Neural progenitor cell (in vitro differentiated cells): ENCODE data around the gene TMEM14A. TPM values are rescaled to one million over a fixed set of nuclear protein-coding genes. Genes with fewer than 3 reads are reported as not detected.
A peak's percentile ranks its signal among the peaks of the same experiment; 100 is the strongest.
"Not testable (repeated sequence)": the region's sequence is repeated elsewhere in the genome, so short reads cannot be mapped to it uniquely, and the experiment has no call there.

Experiments
- DNase-seq: peaks from one replicate; pipeline ENCODE4 v3.0.0-alpha.2; 2016; ENCODE audit warnings: low spot score
- H2AFZ ChIP-seq: fragments of 200-600 bp; sonication (generic); replicated peaks from 2 replicates; pipeline ENCODE4 v1.6.1; 2016; ENCODE audit warnings: antibody characterized with exemption
- H3F3A ChIP-seq: fragments of 200-600 bp; sonication (generic); 2 replicates; pipeline ENCODE4 v1.6.1; 2016; ENCODE audit warnings: antibody characterized with exemption, low read depth
- H3K27ac ChIP-seq: fragments of 200-600 bp; sonication (generic); 2 replicates; pipeline ENCODE4 v1.5.1; 2016; ENCODE audit warnings: mild to moderate bottlenecking
- H3K27me3 ChIP-seq: fragments of 200-600 bp; sonication (generic); 2 replicates; pipeline ENCODE4 v1.6.1; 2016; ENCODE audit warnings: mild to moderate bottlenecking, moderate library complexity
- H3K36me3 ChIP-seq: fragments of 200-600 bp; sonication (generic); 2 replicates; pipeline ENCODE4 v1.5.1; 2016
- H3K4me1 ChIP-seq: fragments of 200-600 bp; sonication (generic); 2 replicates; pipeline ENCODE4 v1.6.1; 2016; ENCODE audit warnings: mixed run types
- H3K4me2 ChIP-seq: fragments of 200-600 bp; sonication (generic); 2 replicates; pipeline ENCODE4 v1.6.1; 2016
- H3K4me3 ChIP-seq: fragments of 200-600 bp; sonication (generic); 2 replicates; pipeline ENCODE4 v1.5.1; 2016
- H3K79me2 ChIP-seq: fragments of 200-600 bp; sonication (generic); 2 replicates; pipeline ENCODE4 v1.6.1; 2016; ENCODE audit warnings: low read depth
- H3K9ac ChIP-seq: fragments of 200-600 bp; sonication (generic); 2 replicates; pipeline ENCODE4 v1.6.1; 2016
- H3K9me3 ChIP-seq: fragments of 200-600 bp; sonication (generic); 2 replicates; pipeline ENCODE4 v1.5.1; 2016; ENCODE audit warnings: low read depth
- H4K20me1 ChIP-seq: fragments of 200-600 bp; sonication (generic); 2 replicates; pipeline ENCODE4 v1.6.1; 2016; ENCODE audit warnings: low read depth
- H3K27ac Mint-ChIP-seq: 3 replicates; pipeline ENCODE4 v1.8.0; 2021; ENCODE audit warnings: mixed read lengths
- H3K27me3 Mint-ChIP-seq: 2 replicates; pipeline ENCODE4 v1.8.0; 2022; ENCODE audit warnings: low read depth, mild to moderate bottlenecking, inconsistent platforms, moderate library complexity, mixed read lengths; ENCODE audit not compliant: insufficient read depth
- H3K36me3 Mint-ChIP-seq: 3 replicates; pipeline ENCODE4 v1.8.0; 2021; ENCODE audit warnings: mixed read lengths
- H3K4me1 Mint-ChIP-seq: 3 replicates; pipeline ENCODE4 v1.8.0; 2021; ENCODE audit warnings: mixed read lengths
- H3K4me3 Mint-ChIP-seq: 3 replicates; pipeline ENCODE4 v1.8.0; 2021; ENCODE audit warnings: mild to moderate bottlenecking, moderate library complexity, mixed read lengths
- H3K9me3 Mint-ChIP-seq: 3 replicates; pipeline ENCODE4 v1.8.0; 2020; ENCODE audit warnings: mixed read lengths
- EZH2 ChIP-seq: fragments of 200-600 bp; sonication (generic); IDR thresholded peaks from 2 replicates; pipeline ENCODE4 v1.6.1; 2017; ENCODE audit warnings: antibody characterized with exemption, mild to moderate bottlenecking, moderate library complexity
- EZH2phosphoT487 ChIP-seq: fragments of 200-600 bp; sonication (generic); IDR thresholded peaks from 2 replicates; pipeline ENCODE4 v1.6.1; 2017; ENCODE audit warnings: antibody characterized with exemption
- total RNA-seq: library from RNA; depleted of rRNA; stranded (reverse); fragments of >200 nt; gene quantifications from 2 replicates; pipeline ENCODE4 v1.2.3, GENCODE V29; 2015; ENCODE audit warnings: low replicate concordance
- TF ChIP-seq, protein P1 (sequence below): fragments of 200-600 bp; sonication (generic); IDR thresholded peaks from 2 replicates; pipeline ENCODE4 v1.5.1; 2017; ENCODE audit warnings: antibody characterized with exemption, mild to moderate bottlenecking

Gene TMEM14A
- total RNA-seq, 1 donor from 2014 or later: 33.7 TPM

DNA sequence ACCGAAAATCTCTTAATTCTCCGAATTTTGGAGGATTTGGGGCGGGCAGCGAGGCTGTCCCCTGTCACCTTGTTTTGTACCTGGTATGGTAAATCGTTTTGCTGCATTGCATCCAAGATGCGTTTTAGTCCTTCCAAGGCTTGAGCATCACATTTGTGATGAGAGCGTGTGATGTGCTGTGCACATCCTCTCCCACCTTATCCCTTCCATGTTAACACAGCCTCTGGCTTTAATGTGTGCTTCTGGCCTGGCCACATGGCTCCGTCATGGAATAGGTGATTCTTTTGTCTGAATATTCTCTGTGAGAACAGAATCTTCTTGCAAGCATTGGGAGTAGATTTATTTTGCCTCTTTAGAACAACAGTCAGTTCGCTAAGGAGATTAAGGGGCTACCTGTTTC is 763 bp downstream of the TMEM14A start:
- peaks cover 20% of the 10 kb centered on the region for H3K4me1 ChIP-seq
- no peak overlapping the region for H3K27ac Mint-ChIP-seq
- peaks cover 18% of the 10 kb centered on the region for H3K36me3 Mint-ChIP-seq
- H3K9me3 Mint-ChIP-seq: no peaks in the 10 kb centered on the region
- peak overlapping the region; percentile 86 for H3K4me3 ChIP-seq
- no peak for DNase-seq
- H3K4me2 ChIP-seq: peak overlapping the region; percentile 97
- peak overlapping the region; percentile 92 for H3K4me3 Mint-ChIP-seq
- peaks cover 10% of the 10 kb centered on the region for H3K27me3 ChIP-seq
- H3K27ac ChIP-seq: no peak overlapping the region
- H3K9me3 ChIP-seq: no peaks in the 10 kb centered on the region
- peaks cover 17% of the 10 kb centered on the region for H3K4me1 Mint-ChIP-seq
- H3K36me3 ChIP-seq: no peaks in the 10 kb centered on the region
- H3K27me3 Mint-ChIP-seq: no peaks in the 10 kb centered on the region
- peaks cover 10% of the 10 kb centered on the region for H3F3A ChIP-seq
- H4K20me1 ChIP-seq: no peaks in the 10 kb centered on the region
- H3K9ac ChIP-seq: no peak overlapping the region
- peaks cover 8% of the 10 kb centered on the region for H3K79me2 ChIP-seq
- TF ChIP-seq EZH2: no peak
- TF ChIP-seq EZH2phosphoT487: no peak
- TF ChIP-seq, protein P1, sequence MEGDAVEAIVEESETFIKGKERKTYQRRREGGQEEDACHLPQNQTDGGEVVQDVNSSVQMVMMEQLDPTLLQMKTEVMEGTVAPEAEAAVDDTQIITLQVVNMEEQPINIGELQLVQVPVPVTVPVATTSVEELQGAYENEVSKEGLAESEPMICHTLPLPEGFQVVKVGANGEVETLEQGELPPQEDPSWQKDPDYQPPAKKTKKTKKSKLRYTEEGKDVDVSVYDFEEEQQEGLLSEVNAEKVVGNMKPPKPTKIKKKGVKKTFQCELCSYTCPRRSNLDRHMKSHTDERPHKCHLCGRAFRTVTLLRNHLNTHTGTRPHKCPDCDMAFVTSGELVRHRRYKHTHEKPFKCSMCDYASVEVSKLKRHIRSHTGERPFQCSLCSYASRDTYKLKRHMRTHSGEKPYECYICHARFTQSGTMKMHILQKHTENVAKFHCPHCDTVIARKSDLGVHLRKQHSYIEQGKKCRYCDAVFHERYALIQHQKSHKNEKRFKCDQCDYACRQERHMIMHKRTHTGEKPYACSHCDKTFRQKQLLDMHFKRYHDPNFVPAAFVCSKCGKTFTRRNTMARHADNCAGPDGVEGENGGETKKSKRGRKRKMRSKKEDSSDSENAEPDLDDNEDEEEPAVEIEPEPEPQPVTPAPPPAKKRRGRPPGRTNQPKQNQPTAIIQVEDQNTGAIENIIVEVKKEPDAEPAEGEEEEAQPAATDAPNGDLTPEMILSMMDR: no peak
- H2AFZ ChIP-seq: peak overlapping the region; percentile 96

DNA sequence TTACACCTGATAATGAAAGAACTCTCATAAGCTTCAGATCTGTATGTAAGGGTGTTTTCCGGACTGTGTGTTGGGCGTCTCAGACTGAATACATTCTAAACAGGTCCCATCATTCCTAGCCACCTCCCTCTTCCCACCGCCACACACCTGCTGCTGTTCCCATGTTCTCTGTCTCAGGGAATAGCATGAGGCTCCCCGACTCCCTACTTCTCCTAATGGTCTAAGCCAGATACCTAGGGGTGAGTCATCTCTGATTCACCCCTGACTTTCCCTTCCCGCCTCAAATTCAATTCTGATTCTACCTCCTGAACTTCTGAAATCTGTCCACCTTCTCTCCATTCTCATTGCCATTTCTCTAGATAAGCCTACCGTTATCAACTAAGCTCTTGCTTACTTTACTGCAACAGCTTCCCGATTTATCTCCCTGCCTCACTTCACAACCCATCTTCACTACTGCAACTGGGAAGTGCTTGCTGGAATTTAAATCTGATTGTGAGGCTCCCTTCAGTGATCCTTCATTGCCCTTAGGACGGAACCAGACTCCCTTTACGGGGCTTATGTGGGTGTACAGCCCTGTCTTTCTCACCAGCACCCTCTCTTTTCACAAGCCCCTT is 1.6 kb downstream of the TMEM14A start:
- peaks cover 10% of the 10 kb centered on the region for H3K27me3 ChIP-seq
- H3F3A ChIP-seq: peaks cover 10% of the 10 kb centered on the region
- no peak overlapping the region for H3K27ac Mint-ChIP-seq
- H3K9me3 ChIP-seq: no peaks in the 10 kb centered on the region
- DNase-seq: no peak
- H3K4me1 Mint-ChIP-seq: peaks cover 11% of the 10 kb centered on the region
- H3K27me3 Mint-ChIP-seq: no peaks in the 10 kb centered on the region
- no peak overlapping the region for H2AFZ ChIP-seq
- TF ChIP-seq EZH2phosphoT487 (no peak), EZH2 (no peak)
- no peaks in the 10 kb centered on the region for H3K9me3 Mint-ChIP-seq
- no peak overlapping the region for H3K4me3 ChIP-seq
- H3K4me1 ChIP-seq: peaks cover 20% of the 10 kb centered on the region
- no peaks in the 10 kb centered on the region for H3K36me3 ChIP-seq
- H3K79me2 ChIP-seq: peaks cover 8% of the 10 kb centered on the region
- no peak overlapping the region for H3K4me2 ChIP-seq
- H3K9ac ChIP-seq: no peak overlapping the region
- H4K20me1 ChIP-seq: no peaks in the 10 kb centered on the region
- peaks cover 14% of the 10 kb centered on the region for H3K36me3 Mint-ChIP-seq
- H3K4me3 Mint-ChIP-seq: peak overlapping the region; percentile 92
- no peak overlapping the region for H3K27ac ChIP-seq

DNA sequence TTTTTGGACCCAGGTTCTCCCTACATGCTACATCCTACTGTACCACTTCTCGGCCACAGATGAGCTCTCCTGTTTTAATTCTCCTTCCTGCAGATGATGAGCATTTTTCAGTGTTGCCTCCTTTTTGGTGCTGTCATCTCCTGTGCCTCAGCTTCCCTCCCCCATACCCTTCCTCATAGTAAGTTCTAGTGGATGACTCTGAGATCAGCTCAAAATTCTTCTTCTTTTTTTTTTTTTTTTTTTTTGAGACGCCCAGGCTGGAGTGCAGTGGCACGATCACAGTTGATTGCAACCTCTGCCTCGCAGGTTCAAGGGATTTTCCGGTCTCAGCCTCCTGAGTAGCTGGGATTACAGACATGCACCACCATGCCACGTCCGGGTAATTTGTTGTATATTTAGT is 3.8 kb downstream of the TMEM14A start:
- Mint-ChIP-seq H3K27me3 (no peaks in the 10 kb centered on the region), H3K36me3 (peaks cover 12% of the 10 kb centered on the region), H3K9me3 (no peaks in the 10 kb centered on the region), H3K27ac (no peak overlapping the region), H3K4me1 (peaks cover 11% of the 10 kb centered on the region), H3K4me3 (no peak overlapping the region)
- no peak for DNase-seq
- peaks cover 20% of the 10 kb centered on the region for H3K4me1 ChIP-seq
- no peak overlapping the region for H3K9ac ChIP-seq
- H3K79me2 ChIP-seq: peaks cover 8% of the 10 kb centered on the region
- TF ChIP-seq EZH2phosphoT487 (no peak), EZH2 (no peak)
- TF ChIP-seq, protein P1: no peak
- H3F3A ChIP-seq: peaks cover 10% of the 10 kb centered on the region
- no peaks in the 10 kb centered on the region for H4K20me1 ChIP-seq
- no peak overlapping the region for H2AFZ ChIP-seq
- no peaks in the 10 kb centered on the region for H3K9me3 ChIP-seq
- H3K4me2 ChIP-seq: no peak overlapping the region
- H3K36me3 ChIP-seq: no peaks in the 10 kb centered on the region
- H3K4me3 ChIP-seq: no peak overlapping the region
- H3K27ac ChIP-seq: no peak overlapping the region
- H3K27me3 ChIP-seq: peaks cover 10% of the 10 kb centered on the region

DNA sequence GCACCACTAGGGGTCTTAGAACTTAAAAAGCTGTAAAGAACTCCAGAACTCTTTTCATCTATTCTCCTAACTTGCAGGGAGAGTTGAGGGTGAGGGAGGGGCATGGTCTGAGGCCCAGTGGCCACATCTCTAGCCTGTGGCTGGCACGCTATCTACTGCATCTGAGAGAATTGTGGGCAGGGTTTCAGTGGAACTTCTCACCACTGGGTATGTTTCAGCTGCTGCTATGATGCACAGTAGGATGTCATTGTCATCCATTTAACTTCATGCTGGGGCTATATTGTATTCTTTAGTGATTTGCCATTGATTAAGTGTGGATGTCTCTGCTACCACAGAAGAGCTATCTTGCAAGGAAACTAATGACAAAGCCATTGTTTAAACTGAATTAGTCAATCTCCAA is 4.5 kb downstream of the TMEM14A start:
- Histone ChIP-seq H3K79me2 (peaks cover 8% of the 10 kb centered on the region), H3F3A (peaks cover 7% of the 10 kb centered on the region), H3K9me3 (no peaks in the 10 kb centered on the region), H3K36me3 (no peaks in the 10 kb centered on the region), H2AFZ (no peak overlapping the region), H4K20me1 (no peaks in the 10 kb centered on the region), H3K9ac (no peak overlapping the region), H3K4me2 (peak overlapping the region; percentile 45), H3K27ac (no peak overlapping the region), H3K4me1 (peaks cover 20% of the 10 kb centered on the region), H3K27me3 (peaks cover 10% of the 10 kb centered on the region), H3K4me3 (no peak overlapping the region)
- DNase-seq: peak; percentile 17
- TF ChIP-seq EZH2phosphoT487 (no peak), EZH2 (no peak)
- TF ChIP-seq, protein P1: no peak
- no peak overlapping the region for H3K27ac Mint-ChIP-seq
- no peaks in the 10 kb centered on the region for H3K27me3 Mint-ChIP-seq
- peaks cover 10% of the 10 kb centered on the region for H3K36me3 Mint-ChIP-seq
- H3K4me1 Mint-ChIP-seq: peaks cover 11% of the 10 kb centered on the region
- no peaks in the 10 kb centered on the region for H3K9me3 Mint-ChIP-seq
- no peak overlapping the region for H3K4me3 Mint-ChIP-seq

DNA sequence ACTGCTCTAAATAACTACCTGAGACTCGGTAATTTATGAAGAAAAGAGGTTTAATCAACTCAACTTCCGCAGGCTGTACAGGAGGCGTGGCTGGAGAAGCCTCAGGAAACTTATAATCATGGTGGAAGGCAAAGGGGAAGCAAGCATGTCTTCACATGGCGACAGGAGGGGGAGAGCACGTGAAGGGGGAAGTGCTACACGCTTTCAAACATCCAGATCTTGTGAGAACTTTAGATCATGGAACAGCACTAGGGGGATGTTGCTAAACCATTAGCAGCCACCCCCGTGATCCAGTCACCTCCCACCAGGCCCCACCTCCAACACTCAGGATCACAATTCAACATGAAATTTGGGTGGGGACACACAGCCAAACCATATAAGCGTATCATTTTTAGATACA is 5.7 kb downstream of the TMEM14A start:
- H3K27me3 Mint-ChIP-seq, H4K20me1 ChIP-seq, H3K4me2 ChIP-seq, DNase-seq, H2AFZ ChIP-seq, H3K9me3 Mint-ChIP-seq, H3K36me3 ChIP-seq, H3F3A ChIP-seq, H3K27ac ChIP-seq, H3K79me2 ChIP-seq, H3K4me3 Mint-ChIP-seq, H3K4me1 Mint-ChIP-seq, H3K9ac ChIP-seq, H3K27ac Mint-ChIP-seq, H3K27me3 ChIP-seq, H3K4me3 ChIP-seq, H3K9me3 ChIP-seq: not testable (repeated sequence)
- peaks cover 12% of the 10 kb centered on the region for H3K4me1 ChIP-seq
- peaks cover 12% of the 10 kb centered on the region for H3K36me3 Mint-ChIP-seq
